AML-193 (cell line): ENCODE data around the gene HENMT1.

Source experiments
- DNase-seq, 2 experiments: peaks; one replicate each; lab custom pipeline; 2025; lab: John Stamatoyannopoulos, UW

The HENMT1 gene

GRCh38 chr1:108627951-108628350 lies 32.9 kb downstream of the HENMT1 start:
- no peak for DNase-seq

DNA sequence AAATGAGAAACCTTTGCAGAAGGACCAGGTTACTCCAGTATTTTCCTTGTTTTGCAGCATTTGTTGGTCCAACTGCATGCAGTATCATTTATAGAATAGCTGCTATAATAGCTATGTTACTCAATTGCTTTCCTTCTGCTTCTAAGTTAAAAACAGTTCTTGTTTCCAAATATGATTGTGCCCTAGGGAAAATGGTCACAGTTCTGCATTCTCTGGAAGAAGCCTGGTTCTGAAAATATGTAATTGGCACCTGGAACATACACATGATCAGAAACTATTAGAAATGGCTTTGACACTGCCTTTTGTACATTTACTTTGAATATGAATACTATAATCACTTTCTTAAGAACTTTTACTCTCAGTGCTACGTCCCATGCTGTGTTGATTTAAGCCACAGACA lies 33.6 kb downstream of the HENMT1 start:
- DNase-seq, result no peak

DNA sequence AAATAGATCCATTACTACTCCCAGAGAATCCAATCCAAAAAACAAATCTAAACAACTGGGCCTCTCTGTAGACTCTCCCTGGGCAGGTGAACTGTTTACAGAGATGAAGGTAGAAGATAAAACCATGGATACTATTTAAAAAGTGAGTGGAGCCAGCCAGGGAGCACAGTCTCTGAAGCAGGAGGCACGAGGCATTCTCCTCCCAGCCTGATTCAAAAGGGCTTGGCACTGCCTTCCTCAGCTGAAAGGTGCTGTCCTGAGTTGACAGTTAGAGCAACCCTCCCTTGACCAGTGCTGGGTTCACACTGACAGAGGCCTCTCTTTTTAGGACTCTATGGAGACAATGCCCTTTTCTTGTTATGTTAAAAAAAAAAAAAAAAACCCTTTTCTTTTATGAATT lies 36.8 kb downstream of the HENMT1 start:
- no peak for DNase-seq

DNA sequence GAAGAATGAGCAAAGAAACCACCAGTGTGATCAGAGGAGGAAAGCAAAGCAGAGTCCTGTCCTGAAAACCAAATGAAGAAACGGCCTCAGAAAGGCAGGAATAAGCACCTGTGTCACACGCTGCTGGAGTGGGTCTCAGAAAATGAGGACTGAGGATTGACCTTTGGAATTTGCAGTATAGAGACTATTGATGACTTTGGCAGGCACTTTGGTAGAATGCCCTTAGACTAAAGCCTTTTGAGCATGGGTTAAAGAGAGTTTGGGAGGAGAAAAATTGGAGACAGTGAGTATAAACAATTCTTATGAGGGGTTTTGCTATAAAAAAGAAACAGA lies 43.2 kb downstream of the HENMT1 start:
- DNase-seq, result no peak

GRCh38 chr1:108617008-108617723 lies 43.7 kb downstream of the HENMT1 start:
- no peak for DNase-seq

- no peak for DNase-seq
Measured at GRCh38 chr1:108615544-108615943, 45.3 kb downstream of the HENMT1 start.

DNA sequence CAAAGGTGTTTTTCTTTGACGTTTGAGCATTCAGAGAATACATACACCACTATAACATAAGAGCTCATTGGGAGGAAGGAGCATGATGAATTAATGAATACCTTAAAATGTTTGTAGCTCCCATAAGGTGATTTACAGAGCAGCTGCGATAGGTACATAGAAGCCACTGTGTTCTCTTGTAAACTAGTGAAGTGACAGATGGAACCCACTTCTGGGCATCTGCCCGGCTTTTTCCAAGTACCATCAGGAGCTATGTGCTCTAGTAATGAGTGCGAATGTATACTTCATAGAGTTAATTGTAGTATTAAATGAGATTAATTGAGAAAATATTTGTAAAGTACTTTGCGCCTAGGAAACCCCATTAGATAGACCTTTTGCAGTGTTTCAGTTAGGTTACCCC lies 48.4 kb downstream of the HENMT1 start:
- DNase-seq, result no peak

DNA sequence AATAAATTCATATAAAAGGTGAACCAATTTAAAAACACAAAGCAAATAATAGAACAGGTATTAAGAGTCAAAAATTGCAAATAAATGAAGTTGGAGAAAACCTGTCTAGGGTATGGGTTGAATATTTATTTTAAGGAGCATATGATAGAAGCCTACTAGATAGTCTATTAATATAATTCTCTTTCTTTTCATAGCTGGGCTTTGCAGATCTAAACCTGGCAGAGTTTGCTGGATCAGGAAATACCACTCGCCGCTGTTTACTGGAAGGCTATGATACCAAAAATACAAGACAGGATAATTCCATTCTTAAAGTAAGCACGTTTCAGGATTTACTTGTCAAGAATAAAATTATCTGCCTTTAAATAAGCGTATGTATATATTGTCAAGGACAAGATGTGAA lies 48.9 kb downstream of the HENMT1 start:
- no peak for DNase-seq

- no peak for DNase-seq
Measured at GRCh38 chr1:108610073-108610472, 50.8 kb downstream of the HENMT1 start.

- DNase-seq, result no peak
Measured at GRCh38 chr1:108609483-108610049, 51.3 kb downstream of the HENMT1 start.

DNA sequence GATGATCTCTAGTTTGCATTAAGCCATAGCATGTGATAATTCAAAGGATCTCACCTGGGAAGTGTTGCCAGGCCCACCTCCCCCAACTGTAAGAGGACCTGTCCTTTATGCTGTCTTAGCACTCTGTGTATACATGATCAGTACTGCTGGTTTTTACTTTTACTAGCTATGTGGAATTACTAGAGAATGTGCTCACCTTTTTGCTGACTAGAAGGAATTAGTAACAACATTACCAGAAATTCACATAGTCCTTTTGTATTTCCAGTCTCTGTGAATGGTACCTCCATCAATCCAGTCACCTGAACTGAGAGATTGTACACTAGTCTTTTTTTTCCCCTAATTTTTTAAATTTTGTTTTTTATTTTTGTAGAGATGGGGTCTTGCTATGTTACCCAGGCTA lies 54.4 kb downstream of the HENMT1 start:
- DNase-seq, result no peak

GRCh38 chr1:108605633-108606032 lies 55.3 kb downstream of the HENMT1 start:
- DNase-seq, result no peak

DNA sequence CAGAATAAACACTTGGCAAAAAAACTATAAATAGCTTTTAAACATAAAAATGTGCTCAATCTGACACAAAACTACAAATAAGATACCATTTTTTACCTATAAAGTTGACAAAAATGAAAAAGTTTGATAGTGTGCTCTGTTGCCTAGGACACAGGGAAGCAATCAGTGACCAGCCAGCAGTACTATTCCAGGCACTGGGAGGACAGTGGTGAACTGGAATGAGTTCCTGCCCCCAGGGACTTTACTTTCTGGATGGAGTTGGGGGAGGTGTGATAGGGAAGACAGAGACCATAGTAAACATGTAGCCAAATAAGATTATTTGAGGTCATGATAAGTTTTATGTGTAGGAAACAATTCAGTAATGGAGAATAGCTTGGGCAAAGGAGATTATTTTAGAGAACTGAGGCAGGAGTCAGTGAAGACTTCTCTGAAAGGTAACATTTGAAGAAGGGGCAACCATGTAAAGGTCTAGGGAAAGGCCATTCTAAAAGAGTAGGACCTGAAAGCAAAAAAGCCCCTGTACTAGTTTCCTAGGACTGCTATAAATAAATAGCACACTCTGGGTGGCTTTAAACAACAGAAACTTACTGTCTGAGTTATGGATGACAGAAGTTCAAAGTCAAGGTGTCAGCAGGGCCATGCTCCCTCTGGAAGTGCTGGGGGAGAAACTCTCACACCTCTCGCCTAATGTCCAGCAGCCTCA lies 59.0 kb downstream of the HENMT1 start:
- no peak for DNase-seq

DNA sequence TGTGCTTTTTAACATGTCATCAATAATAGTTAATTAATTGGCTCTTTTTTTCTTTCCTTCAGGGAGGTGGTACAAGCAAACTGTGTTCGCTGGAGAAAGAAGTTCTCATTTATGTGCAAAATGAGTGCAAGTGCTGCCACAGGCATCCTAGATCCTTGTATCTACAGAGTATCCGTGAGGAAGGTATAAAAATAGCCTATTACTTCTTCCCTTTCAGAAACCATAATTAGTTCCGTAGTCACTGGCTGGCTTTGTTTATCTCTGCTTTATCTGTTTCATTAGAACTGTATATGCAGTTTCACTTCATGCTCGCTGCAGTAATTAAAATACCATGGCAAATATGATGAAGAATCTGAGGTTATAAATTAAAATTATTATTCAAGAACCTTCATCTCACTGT lies 60.4 kb downstream of the HENMT1 start:
- no peak for DNase-seq

DNA sequence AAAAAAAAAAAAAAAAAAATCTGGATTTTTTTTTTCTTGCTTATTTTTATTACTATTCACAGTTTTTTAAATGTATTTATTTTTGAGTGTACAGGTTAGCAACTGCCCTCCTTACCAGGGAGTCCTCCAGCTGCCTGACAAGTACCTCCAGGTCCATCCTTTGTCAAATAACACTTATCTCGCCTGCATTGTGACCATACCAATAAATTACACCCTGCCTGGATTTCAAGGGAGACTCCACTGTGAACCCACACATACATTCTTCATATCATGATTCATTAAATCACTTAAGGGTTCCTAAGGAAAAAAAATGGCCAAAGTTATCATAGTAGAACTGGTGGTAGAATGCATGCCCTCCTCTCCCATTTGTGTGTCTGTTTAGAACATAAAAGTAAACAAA lies 62.6 kb downstream of the HENMT1 start:
- DNase-seq, result no peak
